ENCODE results near the gene KIAA0232.

Gene KIAA0232

GRCh38 chr4:6769233-6769988 is 13.1 kb upstream of the KIAA0232 start:
- no peak for DNase-seq (ENCODE audit: extremely low spot score)
- CTCF ChIA-PET: interaction anchor here (0.9 to 2.3 kb wide), 5 partner anchors 9 to 104 kb away, joined by 3 to 13 read pairs (median 4); no protein-coding TSS in a partner anchor
- POLR2A ChIA-PET: no interaction called here
- no peak for TF ChIP-seq CTCF (IDR thresholded peaks at IDR 0.05; ENCODE audit: control extremely low read depth, extremely low read depth, low read depth, missing control alignments)

GRCh38 chr4:6769989-6770420 is 12.5 kb upstream of the KIAA0232 start:
- no peak for DNase-seq (ENCODE audit: extremely low spot score)
- ChIA-PET CTCF (interaction anchor here (0.9 to 2.3 kb wide), 4 partner anchors 9 to 104 kb away, joined by 3 to 13 read pairs (median 4); no protein-coding TSS in a partner anchor), POLR2A (interaction anchor here (0.7 kb wide), 1 partner anchor 13 kb away, joined by 3 read pairs; no protein-coding TSS in a partner anchor)
- TF ChIP-seq CTCF (IDR thresholded peaks at IDR 0.05; ENCODE audit: control extremely low read depth, extremely low read depth, low read depth, missing control alignments): no peak

- POLR2A ChIA-PET: interaction anchor here (0.7 kb wide), 1 partner anchor 13 kb away, joined by 3 read pairs; no protein-coding TSS in a partner anchor
- no peak for TF ChIP-seq CTCF (IDR thresholded peaks at IDR 0.05; ENCODE audit: control extremely low read depth, extremely low read depth, low read depth, missing control alignments)
- CTCF ChIA-PET: interaction anchor here (1.2 to 1.4 kb wide), 2 partner anchors 23 to 103 kb away, joined by 3 to 4 read pairs; no protein-coding TSS in a partner anchor
- DNase-seq (ENCODE audit: extremely low spot score): no peak
These were observed 11.8 kb upstream of the KIAA0232 start for GRCh38 chr4:6770581-6771228.

GRCh38 chr4:6771229-6771671 is 11.3 kb upstream of the KIAA0232 start:
- no peak for DNase-seq (ENCODE audit: extremely low spot score)
- TF ChIP-seq CTCF (IDR thresholded peaks at IDR 0.05; ENCODE audit: control extremely low read depth, extremely low read depth, low read depth, missing control alignments): no peak
- ChIA-PET POLR2A (no interaction called here), CTCF (interaction anchor here (1.4 kb wide), 1 partner anchor 23 kb away, joined by 3 read pairs; no protein-coding TSS in a partner anchor)

- POLR2A ChIA-PET: no interaction called here
- no peak for DNase-seq (ENCODE audit: extremely low spot score)
- CTCF ChIA-PET: no interaction called here
- no peak for TF ChIP-seq CTCF (IDR thresholded peaks at IDR 0.05; ENCODE audit: control extremely low read depth, extremely low read depth, low read depth, missing control alignments)
These were observed 10.2 kb upstream of the KIAA0232 start for GRCh38 chr4:6772223-6772928.

GRCh38 chr4:6773106-6773505 is 9.4 kb upstream of the KIAA0232 start:
- DNase-seq (ENCODE audit: extremely low spot score): no peak
- ChIA-PET POLR2A (no interaction called here), CTCF (no interaction called here)
- no peak for TF ChIP-seq CTCF (IDR thresholded peaks at IDR 0.05; ENCODE audit: control extremely low read depth, extremely low read depth, low read depth, missing control alignments)

Data from GM10248 (cell line).